Kidney (tissue), 14 donors: ENCODE data around the gene AOPEP. TPM values are rescaled to one million over a fixed set of nuclear protein-coding genes. Genes with fewer than 3 reads are reported as not detected.

Source experiments
- DNase-seq, 5 donors: peaks; one replicate each; pipeline ENCODE4 v3.0.0-alpha.2; 2013 to 2020
- FAIRE-seq: peaks from 2 replicates; lab custom pipeline; 2012; peaks lifted over from hg19 to GRCh38; lab: Jason Lieb, UNC
- H3K27ac ChIP-seq, 2 donors: one replicate each; pipeline ENCODE4 v1.7.0; 2013; ENCODE audit warnings: low read depth in 2 of 2, low read length in 2 of 2, inconsistent platforms in 1 of 2
- H3K27me3 ChIP-seq: one replicate; pipeline ENCODE4 v1.7.1; 2013; ENCODE audit warnings: low read length, inconsistent platforms; ENCODE audit not compliant: control insufficient read depth, insufficient read depth
- H3K36me3 ChIP-seq, 3 donors: one replicate each; pipeline versions ENCODE4 v1.7.0 to v1.7.1; 2013; ENCODE audit warnings: low read length in 3 of 3, control low read depth in 1 of 3, inconsistent platforms in 1 of 3; ENCODE audit not compliant: insufficient read depth in 3 of 3, control insufficient read depth in 2 of 3
- H3K4me1 ChIP-seq, 3 donors: one replicate each; pipeline versions ENCODE4 v1.7.0 to v1.7.1; 2013; ENCODE audit warnings: low read length in 3 of 3, inconsistent platforms in 1 of 3, low read depth in 1 of 3; ENCODE audit not compliant: control insufficient read depth in 2 of 3, insufficient read depth in 2 of 3
- H3K4me3 ChIP-seq, 3 donors: one replicate each; pipeline versions ENCODE4 v1.7.0 to v1.8.1; 2013; ENCODE audit warnings: low read length in 3 of 3, control low read depth in 1 of 3, inconsistent platforms in 1 of 3
- H3K9ac ChIP-seq, 3 donors: one replicate each; pipeline versions ENCODE4 v1.7.0 to v1.7.1; 2013; ENCODE audit warnings: low read length in 3 of 3, control low read depth in 1 of 3, inconsistent platforms in 1 of 3
- H3K9me3 ChIP-seq, 3 donors: one replicate each; pipeline versions ENCODE4 v1.7.0 to v1.7.1; 2013; ENCODE audit warnings: low read length in 3 of 3, control low read depth in 1 of 3, inconsistent platforms in 1 of 3; ENCODE audit not compliant: control insufficient read depth in 2 of 3, insufficient read depth in 1 of 3
- intact Hi-C: fragments of 100-400 bp; cut with DNase I; formaldehyde crosslinking; loops from one replicate; pipeline ENCODE4 v1.11.1; 2022
- polyA plus RNA-seq: library from polyadenylated mRNA; stranded (reverse); fragments of 350-450 nt; fragmentation: Illumina TruSeq; extraction: RNeasy Lipid Tissue Mini Kit (QIAGEN cat#74804); gene quantifications from one replicate; pipeline ENCODE4 v1.2.3, GENCODE V29; 2014; ENCODE audit warnings: low read depth, low replicate concordance; ENCODE audit not compliant: insufficient read depth
- total RNA-seq: library from RNA; stranded (reverse); fragmentation: NEBNext Ultra II Directional; extraction: Animal tissue kit (Norgen Biotek cat#: 25700); gene quantifications from one replicate; pipeline ENCODE4 v1.2.1, GENCODE V29; 2021
- TF ChIP-seq, protein P1 (sequence below): IDR thresholded peaks from 3 replicates; pipeline ENCODE4 v1.5.1; 2012; ENCODE audit warnings: mild to moderate bottlenecking, moderate library complexity, borderline replicate concordance; ENCODE audit not compliant: insufficient read depth; ENCODE audit errors: extremely low read depth
- donor health status: control.
- donor health status: control.
- donor health status: control.
- donor health status: control.
- donor health status: control.
- donor health status: DM: yes; HTN: yes; CAD: no.
- donor health status: Normal renal cell carcinoma (clear cell type).

Gene AOPEP
- total and polyA plus RNA-seq, 2 donors from 2014 or later = 52.2 to 119 TPM

DNA sequence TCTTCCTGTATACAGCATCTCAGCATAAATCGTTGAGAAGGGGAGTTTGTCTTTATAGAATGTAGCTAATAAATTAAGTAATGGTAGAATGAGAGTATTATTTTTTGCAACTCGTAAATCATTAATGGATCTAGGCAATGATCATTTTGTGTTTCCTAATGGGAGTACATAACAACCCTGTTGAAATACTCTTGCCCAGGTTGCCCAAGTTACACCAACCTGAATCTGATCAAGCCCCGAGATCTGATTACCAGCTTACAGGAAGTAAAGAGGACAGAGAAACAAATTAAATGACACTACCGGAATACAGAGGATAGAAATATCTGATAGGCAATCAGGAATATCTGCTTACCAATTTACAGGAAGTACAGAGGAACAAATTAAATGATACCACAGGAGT is 107.3 kb downstream of the AOPEP start:
- Histone ChIP-seq H3K27me3 (no peaks in the 10 kb centered on the region), H3K4me3 (no peak overlapping the region), H3K9me3 (peaks cover 0 to 9% (median 0%) of the 10 kb centered on the region in 3 donors), H3K4me1 (peaks cover 0 to 5% (median 0%) of the 10 kb centered on the region in 3 donors), H3K36me3 (no peaks in the 10 kb centered on the region), H3K27ac (no peak overlapping the region), H3K9ac (no peak overlapping the region)
- no peak for FAIRE-seq
- intact Hi-C loops = no loop called here
- DNase-seq = no peak
- TF ChIP-seq, protein P1, sequence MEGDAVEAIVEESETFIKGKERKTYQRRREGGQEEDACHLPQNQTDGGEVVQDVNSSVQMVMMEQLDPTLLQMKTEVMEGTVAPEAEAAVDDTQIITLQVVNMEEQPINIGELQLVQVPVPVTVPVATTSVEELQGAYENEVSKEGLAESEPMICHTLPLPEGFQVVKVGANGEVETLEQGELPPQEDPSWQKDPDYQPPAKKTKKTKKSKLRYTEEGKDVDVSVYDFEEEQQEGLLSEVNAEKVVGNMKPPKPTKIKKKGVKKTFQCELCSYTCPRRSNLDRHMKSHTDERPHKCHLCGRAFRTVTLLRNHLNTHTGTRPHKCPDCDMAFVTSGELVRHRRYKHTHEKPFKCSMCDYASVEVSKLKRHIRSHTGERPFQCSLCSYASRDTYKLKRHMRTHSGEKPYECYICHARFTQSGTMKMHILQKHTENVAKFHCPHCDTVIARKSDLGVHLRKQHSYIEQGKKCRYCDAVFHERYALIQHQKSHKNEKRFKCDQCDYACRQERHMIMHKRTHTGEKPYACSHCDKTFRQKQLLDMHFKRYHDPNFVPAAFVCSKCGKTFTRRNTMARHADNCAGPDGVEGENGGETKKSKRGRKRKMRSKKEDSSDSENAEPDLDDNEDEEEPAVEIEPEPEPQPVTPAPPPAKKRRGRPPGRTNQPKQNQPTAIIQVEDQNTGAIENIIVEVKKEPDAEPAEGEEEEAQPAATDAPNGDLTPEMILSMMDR = no peak

DNA sequence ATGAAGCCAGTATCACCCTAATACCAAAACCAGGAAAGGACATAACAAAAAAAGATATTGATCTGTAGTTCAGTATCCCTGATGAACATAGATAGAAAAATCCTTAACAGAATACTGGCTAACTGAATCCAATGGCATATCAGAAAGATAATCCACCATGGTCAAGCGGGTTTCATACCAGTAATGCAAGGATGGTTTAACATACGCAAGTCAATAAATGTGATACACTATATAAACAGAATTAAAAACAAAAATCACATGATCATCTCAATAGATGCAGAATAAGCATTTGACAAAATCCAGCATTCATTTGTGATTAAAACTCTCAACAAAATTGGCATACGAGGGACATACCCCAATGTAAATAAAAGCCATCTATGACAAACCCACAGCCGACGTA is 110.9 kb downstream of the AOPEP start:
- Histone ChIP-seq H3K27ac (no peak overlapping the region), H3K9ac (no peak overlapping the region), H3K36me3 (no peaks in the 10 kb centered on the region), H3K9me3 (peaks cover 0 to 11% (median 0%) of the 10 kb centered on the region in 3 donors), H3K4me1 (peaks cover 0 to 5% (median 0%) of the 10 kb centered on the region in 3 donors), H3K4me3 (no peak overlapping the region), H3K27me3 (no peaks in the 10 kb centered on the region)
- TF ChIP-seq, protein P1 = no peak
- intact Hi-C loops = no loop called here
- no peak for DNase-seq
- no peak for FAIRE-seq

DNA sequence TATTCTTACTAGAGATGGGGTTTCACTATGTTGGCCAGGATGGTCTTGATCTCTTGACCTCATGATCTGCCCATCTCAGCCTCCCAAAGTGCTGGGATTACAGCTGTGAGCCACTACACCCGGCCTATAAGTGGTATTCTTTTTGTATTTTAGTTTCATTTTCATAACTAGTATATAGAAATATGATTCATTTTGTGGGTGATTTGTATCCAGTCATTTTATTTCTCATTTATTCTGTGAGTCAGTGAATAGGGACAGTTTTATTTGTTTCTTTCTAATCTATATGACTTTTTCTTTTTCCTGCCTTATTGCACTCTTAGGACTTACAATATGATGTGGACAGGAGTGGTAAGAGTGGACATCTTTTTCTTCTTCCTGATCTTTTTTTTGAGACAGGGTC is 112.9 kb downstream of the AOPEP start:
- DNase-seq (no peak), FAIRE-seq (no peak)
- H3K27me3 ChIP-seq = no peaks in the 10 kb centered on the region
- peaks cover 0 to 11% (median 0%) of the 10 kb centered on the region in 3 donors for H3K9me3 ChIP-seq
- H3K36me3 ChIP-seq = no peaks in the 10 kb centered on the region
- no peak overlapping the region for H3K9ac ChIP-seq
- TF ChIP-seq, protein P1 = no peak
- peaks cover 0 to 6% (median 3%) of the 10 kb centered on the region in 3 donors for H3K4me1 ChIP-seq
- intact Hi-C loops = no loop called here
- no peak overlapping the region for H3K27ac ChIP-seq
- H3K4me3 ChIP-seq = no peak overlapping the region

DNA sequence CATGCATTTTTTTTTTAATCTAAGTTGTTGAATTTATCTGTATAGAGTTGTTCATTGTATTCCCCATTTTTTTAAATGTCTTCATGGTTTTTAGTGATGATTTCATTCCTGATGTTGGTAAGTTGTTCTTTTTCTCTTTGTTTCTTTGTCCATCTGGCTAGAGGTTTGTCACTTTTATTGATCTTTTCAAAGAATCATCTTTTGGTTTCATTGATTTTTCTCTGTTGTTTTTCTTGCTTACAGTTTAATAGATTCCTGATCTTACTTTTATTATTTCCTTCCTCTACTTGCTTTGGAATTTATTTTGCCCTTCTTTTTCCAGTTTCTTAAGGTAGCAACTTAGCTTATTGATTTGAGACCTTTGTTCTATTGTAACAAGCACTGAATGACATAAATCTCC is 114.2 kb downstream of the AOPEP start:
- peaks cover 0 to 6% (median 3%) of the 10 kb centered on the region in 3 donors for H3K4me1 ChIP-seq
- no peak overlapping the region for H3K4me3 ChIP-seq
- H3K36me3 ChIP-seq = no peaks in the 10 kb centered on the region
- no peak overlapping the region for H3K27ac ChIP-seq
- intact Hi-C loops = no loop called here
- no peaks in the 10 kb centered on the region for H3K27me3 ChIP-seq
- no peak overlapping the region for H3K9ac ChIP-seq
- peaks cover 0 to 11% (median 0%) of the 10 kb centered on the region in 3 donors for H3K9me3 ChIP-seq
- no peak for DNase-seq
- TF ChIP-seq, protein P1 = no peak
- no peak for FAIRE-seq
